Amygdala (tissue), 56 donors: ENCODE measurements around the gene FGF18.
A peak's percentile ranks its signal among the peaks of the same experiment; 100 is the strongest.
"Not testable (repeated sequence)": the region's sequence is repeated elsewhere in the genome, so short reads cannot be mapped to it uniquely, and the experiment has no call there.

ENCODE experiments used
- DNase-seq, 56 donors: peaks; one replicate each; lab custom pipeline; 2025; lab: John Stamatoyannopoulos, UW

The FGF18 gene

GRCh38 chr5:171418982-171419687 lies at the start of gene FGF18:
Gene FGF18 (plus strand): TSS chr5:171419647. CDS start chr5:171420200, 553 bp downstream.
- no peak for DNase-seq

GRCh38 chr5:171369898-171370297 lies 49.5 kb upstream of the FGF18 start:
- no peak for DNase-seq

- DNase-seq, result not testable (repeated sequence)
These were observed 48.6 kb upstream of the FGF18 start for GRCh38 chr5:171370881-171371280.

- no peak for DNase-seq
These were observed 48.1 kb upstream of the FGF18 start for GRCh38 chr5:171371326-171371725.

DNA sequence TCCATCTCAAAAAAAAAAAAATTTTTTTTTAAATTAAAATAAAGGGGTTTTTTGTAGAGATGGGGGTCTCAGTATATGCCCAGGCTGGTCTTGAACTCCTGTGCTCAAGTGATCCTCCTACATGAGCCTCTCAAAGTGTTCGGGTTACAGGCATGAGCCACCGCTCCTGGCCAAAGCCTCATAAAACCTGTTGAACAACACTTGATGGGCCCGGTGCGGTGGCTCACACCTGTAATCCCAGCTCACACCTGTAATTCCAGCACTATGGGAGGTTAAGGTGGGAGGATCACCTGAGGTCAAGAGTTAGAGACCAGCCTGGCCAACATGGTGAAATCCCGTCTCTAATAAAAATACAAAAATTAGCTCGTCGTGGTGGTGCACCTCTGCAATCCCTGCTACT lies 39.5 kb upstream of the FGF18 start:
- no peak for DNase-seq

- DNase-seq, result not testable (repeated sequence)
These were observed 35.0 kb upstream of the FGF18 start for GRCh38 chr5:171384416-171384815.

- DNase-seq, result peak in 1 of 56 donors; percentile 28
These were observed 34.4 kb upstream of the FGF18 start for GRCh38 chr5:171384999-171385398.

GRCh38 chr5:171386006-171386671 lies 33.3 kb upstream of the FGF18 start:
- no peak for DNase-seq

DNA sequence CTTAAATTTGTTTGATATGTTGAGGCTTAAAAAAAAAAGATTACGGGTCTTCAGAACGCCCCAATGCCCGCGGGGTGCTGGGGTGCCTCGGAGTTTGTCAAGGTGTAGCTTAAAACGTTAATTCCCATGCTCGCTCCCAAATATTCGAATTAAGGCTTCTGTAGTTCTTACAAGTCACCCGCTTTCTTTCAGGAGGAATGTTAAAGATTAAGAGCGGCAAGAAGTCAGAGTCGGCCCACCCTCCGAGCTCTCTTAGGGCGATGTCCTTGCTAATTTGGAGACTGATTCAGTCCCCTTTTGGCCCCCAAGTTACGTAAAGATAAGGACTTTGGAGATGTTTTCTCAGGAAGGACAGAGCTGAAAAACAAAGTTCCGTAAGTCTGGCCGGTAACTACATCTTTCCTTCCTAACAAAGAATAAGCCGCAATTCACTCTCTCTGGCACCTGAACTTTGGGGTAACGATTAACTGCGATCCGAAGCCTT lies 32.5 kb upstream of the FGF18 start:
- peak in 1 of 56 donors; percentile 45 for DNase-seq

DNA sequence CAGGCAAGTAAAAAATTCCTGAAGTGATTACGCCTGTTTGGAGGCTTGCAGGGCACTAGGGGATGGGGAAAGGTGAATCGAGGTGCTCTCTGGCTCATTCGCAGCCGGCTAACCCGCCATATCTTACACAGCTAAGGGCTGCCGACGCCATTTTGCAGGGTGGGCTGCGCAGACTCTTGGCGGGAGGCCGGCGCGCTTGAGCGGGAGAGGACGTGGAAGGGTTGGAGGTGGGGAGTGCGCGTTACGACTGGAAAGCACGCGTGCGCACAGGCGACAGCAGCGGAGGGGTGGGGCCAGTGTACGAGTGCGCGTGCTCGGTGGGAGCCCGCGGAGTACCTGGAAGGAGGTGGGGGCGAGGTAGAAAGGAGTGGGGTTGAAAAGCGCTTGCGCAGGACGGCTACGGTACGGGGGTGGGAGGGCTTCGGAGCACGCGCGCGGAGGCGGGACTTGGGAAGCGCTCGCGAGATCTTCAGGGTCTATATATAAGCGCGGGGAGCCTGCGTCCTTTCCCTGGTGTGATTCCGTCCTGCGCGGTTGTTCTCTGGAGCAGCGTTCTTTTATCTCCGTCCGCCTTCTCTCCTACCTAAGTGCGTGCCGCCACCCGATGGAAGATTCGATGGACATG lies 32.0 kb upstream of the FGF18 start, which contains the start of gene NPM1:
NPM1 (plus strand) TSS at position 505 of the 625 bp plus-strand sequence; CDS start at position 605, 100 bp downstream.
- DNase-seq, result peak; percentile 38 to 97 (median 91)

DNA sequence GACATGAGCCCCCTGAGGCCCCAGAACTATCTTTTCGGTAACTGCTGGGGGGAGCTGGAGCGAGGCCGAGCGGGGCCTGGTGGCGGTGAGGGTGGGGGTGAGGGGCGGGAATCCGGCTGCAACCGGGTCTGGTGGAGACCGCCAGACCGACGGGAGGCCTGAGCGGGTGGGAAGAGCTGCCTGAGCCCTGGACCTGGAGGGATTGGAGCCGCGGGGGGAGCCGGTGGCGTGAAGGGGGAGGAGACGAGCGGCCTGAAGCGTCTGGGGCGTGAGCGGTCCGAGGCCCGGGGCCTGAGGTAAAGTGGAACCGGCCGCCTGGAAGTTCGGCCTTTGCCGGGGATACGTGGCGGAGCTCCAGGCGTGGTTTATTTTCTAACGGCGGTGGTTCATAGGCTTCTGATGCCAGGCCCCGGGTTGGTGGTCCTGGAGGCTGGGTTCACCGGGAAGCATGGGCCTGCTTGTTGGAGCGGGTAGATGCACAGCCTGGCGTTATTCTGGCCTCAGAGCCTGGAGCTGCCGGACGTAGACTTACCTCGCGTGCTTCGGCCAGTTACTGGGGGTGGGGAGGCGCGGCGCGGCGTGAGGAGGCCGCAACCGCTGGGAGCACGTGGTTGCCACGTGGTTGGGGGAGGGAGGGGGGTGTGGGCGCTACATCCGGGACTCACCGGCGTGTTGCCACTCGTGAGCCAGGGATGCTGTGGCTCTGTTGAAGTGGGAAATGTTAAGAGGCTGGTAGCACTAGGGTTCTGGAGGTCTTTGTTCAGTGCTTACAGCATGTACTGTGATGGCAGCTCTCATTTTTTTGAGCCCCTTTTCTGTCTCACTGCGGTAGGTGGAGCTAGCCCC lies 31.3 kb upstream of the FGF18 start:
- DNase-seq, result peak in 54 of 56 donors; percentile 9 to 86 (median 64)

- DNase-seq, result no peak
These were observed 30.7 kb upstream of the FGF18 start for GRCh38 chr5:171388816-171389168.

GRCh38 chr5:171390883-171391677 lies 28.4 kb upstream of the FGF18 start:
- no peak for DNase-seq

DNA sequence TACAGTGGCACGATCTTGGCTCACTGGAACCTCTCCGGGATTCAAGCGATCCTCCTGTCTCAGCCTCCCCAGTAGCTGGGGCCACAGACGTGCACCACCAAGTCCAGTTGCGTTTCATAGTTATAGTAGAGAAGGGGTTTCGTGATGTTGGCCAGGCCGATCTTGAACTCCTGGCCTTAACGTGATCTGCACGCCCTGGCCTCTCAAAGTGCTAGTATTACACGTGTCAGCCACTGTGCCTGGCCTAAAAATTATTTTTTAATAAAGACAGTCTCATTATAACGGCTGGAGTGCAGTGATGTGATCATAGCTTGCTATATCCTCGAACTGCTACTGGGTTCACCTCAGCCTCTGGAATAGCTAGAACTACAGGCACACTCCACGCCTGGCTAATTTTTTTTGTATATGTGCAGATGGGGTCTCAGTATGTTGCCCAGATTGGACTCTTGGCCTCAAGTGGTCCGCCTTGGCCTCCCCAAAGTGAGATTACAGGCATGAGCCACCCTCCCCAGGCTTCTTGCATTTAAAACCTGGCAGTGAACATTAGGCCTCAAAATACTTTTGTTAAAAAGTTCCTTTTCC lies 27.4 kb upstream of the FGF18 start:
- no peak for DNase-seq

- no peak for DNase-seq
These were observed 26.8 kb upstream of the FGF18 start for GRCh38 chr5:171392585-171393159.

DNA sequence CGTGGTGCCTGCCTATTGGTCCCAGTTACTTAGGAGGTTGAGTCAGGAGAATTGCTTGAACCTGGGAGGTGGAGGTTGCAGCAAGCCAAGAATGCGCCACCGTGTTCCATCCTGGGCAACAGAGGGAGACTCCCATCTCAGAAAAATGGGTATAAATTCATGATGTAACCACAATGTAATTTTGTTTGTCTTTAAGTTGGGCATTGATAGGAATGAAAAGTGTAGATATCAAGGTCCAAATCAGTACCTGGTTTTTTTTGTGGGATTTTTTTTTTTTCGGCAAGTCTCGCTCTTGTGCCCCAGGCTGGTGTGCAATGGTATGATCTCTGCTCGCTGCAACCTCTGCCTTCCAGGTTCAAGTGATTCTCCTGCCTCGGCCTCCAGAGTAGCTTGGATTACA lies 24.4 kb upstream of the FGF18 start:
- DNase-seq, result no peak

- DNase-seq, result not testable (repeated sequence)
These were observed 22.9 kb upstream of the FGF18 start for GRCh38 chr5:171396583-171396982.

DNA sequence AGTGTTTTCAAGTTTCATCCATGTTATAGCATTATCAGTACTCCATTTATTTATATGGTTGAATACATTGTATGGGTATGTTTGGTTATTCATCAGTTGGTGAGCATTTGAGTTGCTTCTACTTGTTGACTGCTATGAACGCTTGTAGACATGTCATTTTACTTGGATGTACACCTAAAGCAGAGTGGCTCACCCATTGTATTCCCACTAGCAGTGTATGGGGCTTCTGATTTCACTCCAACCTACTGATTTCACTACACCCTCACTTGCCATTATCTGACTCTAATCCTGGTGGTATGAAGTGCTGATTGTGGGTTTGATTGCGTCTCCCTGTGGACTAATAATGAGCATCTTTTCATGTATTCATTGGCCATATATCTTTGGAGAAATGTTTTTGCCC lies 22.3 kb upstream of the FGF18 start:
- DNase-seq, result no peak

DNA sequence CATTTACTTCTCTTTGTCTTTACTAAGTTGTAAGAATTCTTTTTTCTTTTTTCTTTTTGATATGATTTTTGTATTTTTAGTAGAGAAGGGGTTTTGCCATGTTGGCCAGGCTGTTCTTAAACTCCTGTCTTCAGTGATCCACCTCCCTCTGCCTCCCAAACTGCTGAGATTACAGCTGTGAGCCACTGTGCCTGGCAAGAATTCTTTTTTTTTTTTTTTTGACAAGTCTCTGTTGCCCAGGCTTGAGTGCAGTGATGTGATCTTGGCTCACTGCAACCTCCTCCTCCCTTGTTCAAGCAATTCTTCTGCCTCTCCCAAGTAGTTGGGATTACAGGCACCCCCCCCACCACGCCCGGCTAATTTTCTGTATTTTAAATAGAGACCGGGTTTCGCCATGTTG lies 21.8 kb upstream of the FGF18 start:
- no peak for DNase-seq
